Caco-2 (cell line): ENCODE data around the gene FBXO46. TPM values are rescaled to one million over a fixed set of nuclear protein-coding genes. Genes with fewer than 3 reads are reported as not detected.
A peak's percentile ranks its signal among the peaks of the same experiment; 100 is the strongest.

Experiments used
- BruUV-seq: library from RNA; stranded (reverse); fragments of 400-500 nt; replicated peaks from 2 replicates; lab custom pipeline; 2021; lab: Mats Ljungman, UMichigan
- CTCF ChIA-PET: fragments of 300-600 bp; sonication (Branson Sonifier 250); formaldehyde crosslinking; loops from one replicate; lab custom pipeline; 2022; ENCODE audit warnings: antibody characterized with exemption; lab: Charles Lee
- POLR2A ChIA-PET: fragments of 300-600 bp; sonication (Branson Sonifier 250); formaldehyde crosslinking; loops from one replicate; lab custom pipeline; 2022; ENCODE audit warnings: antibody characterized with exemption; lab: Charles Lee
- DNase-seq, 2 experiments: peaks; one replicate each; pipeline versions ENCODE4 v3.0.0 to v3.0.0-alpha.2; 2020 to 2022
- H3K27me3 ChIP-seq: replicated peaks from 2 replicates; pipeline ENCODE4 v1.6.0; 2011; ENCODE audit warnings: low read length; ENCODE audit not compliant: control insufficient read depth, insufficient read depth
- H3K36me3 ChIP-seq: 2 replicates; pipeline ENCODE4 v1.5.1; 2011; ENCODE audit warnings: low read length; ENCODE audit not compliant: control insufficient read depth, insufficient read depth
- H3K4me1 ChIP-seq: fragments of 250-450 bp; sonication (Bioruptor Pico); 2 replicates; pipeline ENCODE4 v1.5.1; 2020; ENCODE audit warnings: mild to moderate bottlenecking
- H3K4me3 ChIP-seq: 2 replicates; pipeline ENCODE4 v1.5.1; 2011; ENCODE audit warnings: low read depth, mild to moderate bottlenecking, control low read depth, low read length
- H3K9me3 ChIP-seq: fragments of 250-450 bp; sonication (Bioruptor Pico); 2 replicates; pipeline ENCODE4 v1.5.1; 2020; ENCODE audit warnings: mild to moderate bottlenecking, moderate library complexity
- H3K27ac Mint-ChIP-seq: one replicate; pipeline ENCODE4 v1.8.0; 2022; ENCODE audit warnings: mixed read lengths; ENCODE audit not compliant: unreplicated experiment
- H3K27me3 Mint-ChIP-seq: one replicate; pipeline ENCODE4 v1.8.0; 2022; ENCODE audit warnings: mixed read lengths; ENCODE audit not compliant: insufficient read depth, unreplicated experiment
- H3K36me3 Mint-ChIP-seq: one replicate; pipeline ENCODE4 v1.8.0; 2022; ENCODE audit warnings: mild to moderate bottlenecking, mixed read lengths; ENCODE audit not compliant: insufficient read depth, unreplicated experiment
- H3K4me1 Mint-ChIP-seq: one replicate; pipeline ENCODE4 v1.8.0; 2022; ENCODE audit warnings: low read depth, mixed read lengths; ENCODE audit not compliant: unreplicated experiment
- H3K4me3 Mint-ChIP-seq: one replicate; pipeline ENCODE4 v1.8.0; 2022; ENCODE audit warnings: mild to moderate bottlenecking, moderate library complexity, mixed read lengths; ENCODE audit not compliant: unreplicated experiment
- H3K9me3 Mint-ChIP-seq: one replicate; pipeline ENCODE4 v1.8.0; 2022; ENCODE audit warnings: mixed read lengths; ENCODE audit not compliant: unreplicated experiment
- intact Hi-C: fragments of 100-400 bp; cut with micrococcal nuclease; formaldehyde crosslinking; loops from one replicate; pipeline ENCODE4 v1.10.0; 2022; ENCODE audit not compliant: unreplicated experiment
- total RNA-seq: library from RNA; stranded (reverse); gene quantifications from 2 replicates; pipeline ENCODE4 v1.2.3, GENCODE V29; 2022
- TF ChIP-seq, protein P1 (sequence below), 2 experiments: fragments of 200-600 bp in 1 of 2; IDR thresholded peaks; 1 replicate in 1 of 2; 2 replicates in 1 of 2; pipeline versions ENCODE4 v1.5.1 to v1.8.0; 2011 to 2022; ENCODE audit warnings: antibody characterized with exemption in 1 of 2, control low read depth in 1 of 2, inconsistent platforms in 1 of 2, low read depth in 1 of 2, low read length in 1 of 2, mild to moderate bottlenecking in 1 of 2, moderate library complexity in 1 of 2; ENCODE audit not compliant: insufficient read depth in 1 of 2, severe bottlenecking in 1 of 2, unreplicated experiment in 1 of 2

FBXO46 gene
- total RNA-seq, 1 experiment from 2014 or later, result 31.0 TPM

DNA sequence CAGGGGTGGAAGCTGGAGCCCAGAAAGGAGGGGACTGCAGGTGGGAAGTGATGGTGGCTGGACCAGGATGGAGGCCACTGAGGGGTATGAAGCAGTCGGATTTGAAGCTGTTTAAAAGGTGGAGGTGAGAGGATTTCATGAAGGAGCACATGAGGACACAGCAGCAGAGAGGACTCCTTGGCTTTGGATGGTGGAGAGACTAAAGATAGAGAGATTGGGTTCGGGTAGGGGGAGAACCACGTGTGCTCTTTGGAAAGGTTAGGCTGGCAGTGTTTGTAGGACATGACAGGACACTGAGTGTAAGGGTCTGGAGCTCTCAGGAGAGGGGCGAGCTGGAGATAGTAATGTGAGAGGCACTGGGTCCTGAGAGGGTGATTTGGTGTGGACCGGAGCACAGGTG is 47.8 kb downstream of the FBXO46 start:
- Histone ChIP-seq H3K4me1 (peaks cover 12% of the 10 kb centered on the region), H3K27me3 (no peaks in the 10 kb centered on the region), H3K9me3 (no peaks in the 10 kb centered on the region), H3K4me3 (no peak overlapping the region), H3K36me3 (peaks cover 6% of the 10 kb centered on the region; the same call in 1 of the 2 replicates)
- BruUV-seq, result no TSS peak
- DNase-seq, result no peak
- Mint-ChIP-seq H3K4me3 (no peak overlapping the region), H3K36me3 (peaks cover 51% of the 10 kb centered on the region), H3K27ac (no peak overlapping the region), H3K9me3 (no peaks in the 10 kb centered on the region), H3K4me1 (peaks cover 12% of the 10 kb centered on the region), H3K27me3 (no peaks in the 10 kb centered on the region)
- POLR2A ChIA-PET, result interaction anchor here (2.0 kb wide), 1 partner anchor 9 kb away, joined by 9 read pairs; the partner anchor contains the start of genes QPCTL and SNRPD2
- CTCF ChIA-PET, result no interaction called here
- intact Hi-C loops, result no loop called here
- TF ChIP-seq, protein P1, sequence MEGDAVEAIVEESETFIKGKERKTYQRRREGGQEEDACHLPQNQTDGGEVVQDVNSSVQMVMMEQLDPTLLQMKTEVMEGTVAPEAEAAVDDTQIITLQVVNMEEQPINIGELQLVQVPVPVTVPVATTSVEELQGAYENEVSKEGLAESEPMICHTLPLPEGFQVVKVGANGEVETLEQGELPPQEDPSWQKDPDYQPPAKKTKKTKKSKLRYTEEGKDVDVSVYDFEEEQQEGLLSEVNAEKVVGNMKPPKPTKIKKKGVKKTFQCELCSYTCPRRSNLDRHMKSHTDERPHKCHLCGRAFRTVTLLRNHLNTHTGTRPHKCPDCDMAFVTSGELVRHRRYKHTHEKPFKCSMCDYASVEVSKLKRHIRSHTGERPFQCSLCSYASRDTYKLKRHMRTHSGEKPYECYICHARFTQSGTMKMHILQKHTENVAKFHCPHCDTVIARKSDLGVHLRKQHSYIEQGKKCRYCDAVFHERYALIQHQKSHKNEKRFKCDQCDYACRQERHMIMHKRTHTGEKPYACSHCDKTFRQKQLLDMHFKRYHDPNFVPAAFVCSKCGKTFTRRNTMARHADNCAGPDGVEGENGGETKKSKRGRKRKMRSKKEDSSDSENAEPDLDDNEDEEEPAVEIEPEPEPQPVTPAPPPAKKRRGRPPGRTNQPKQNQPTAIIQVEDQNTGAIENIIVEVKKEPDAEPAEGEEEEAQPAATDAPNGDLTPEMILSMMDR (IDR thresholded peaks at IDR 0.05; ENCODE audit: insufficient read depth in 1 of 2, low read depth in 1 of 2, low read length in 1 of 2, severe bottlenecking in 1 of 2, unreplicated experiment in 1 of 2), result no peak

DNA sequence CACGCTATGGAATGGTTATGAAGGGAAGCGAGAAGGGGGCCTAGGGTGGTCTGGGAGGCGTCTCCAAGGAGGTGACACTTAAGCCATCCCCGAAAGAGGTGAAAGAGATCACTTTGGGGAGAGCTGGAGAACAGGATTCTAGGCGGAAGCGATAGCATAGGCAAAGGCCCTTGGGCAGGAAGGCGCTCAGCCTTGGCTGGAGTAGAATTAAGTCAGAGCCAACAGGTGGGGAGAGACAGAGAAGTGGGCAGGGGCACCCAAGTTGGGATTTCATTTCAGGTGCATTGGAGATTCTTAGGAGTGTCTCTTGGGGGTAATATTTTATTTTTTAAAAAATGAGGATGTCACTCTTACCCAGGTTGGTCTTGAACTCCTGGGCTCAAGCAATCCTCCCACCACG is 48.6 kb downstream of the FBXO46 start:
- peaks cover 12% of the 10 kb centered on the region for H3K4me1 Mint-ChIP-seq
- H3K27me3 ChIP-seq, result no peaks in the 10 kb centered on the region
- H3K4me1 ChIP-seq, result peaks cover 12% of the 10 kb centered on the region
- ChIA-PET POLR2A (interaction anchor here (2.0 kb wide), 1 partner anchor 10 kb away, joined by 9 read pairs; the partner anchor contains the start of genes QPCTL and SNRPD2), CTCF (interaction anchor here (1.1 to 2.1 kb wide), 3 partner anchors 11 to 91 kb away, joined by 4 to 8 read pairs (median 8); partner anchors contain the start of genes QPCTL and SNRPD2)
- TF ChIP-seq, protein P1 (IDR thresholded peaks at IDR 0.05; ENCODE audit: insufficient read depth in 1 of 2, low read depth in 1 of 2, low read length in 1 of 2, severe bottlenecking in 1 of 2, unreplicated experiment in 1 of 2), result no peak
- peak overlapping the region; percentile 76 for H3K4me3 Mint-ChIP-seq
- no peaks in the 10 kb centered on the region for H3K9me3 Mint-ChIP-seq
- no peak overlapping the region; the same call in 1 of the 2 replicates for H3K4me3 ChIP-seq
- no peaks in the 10 kb centered on the region for H3K9me3 ChIP-seq
- intact Hi-C loops, result no loop called here
- peak overlapping the region; percentile 81 for H3K27ac Mint-ChIP-seq
- no peak for DNase-seq
- H3K27me3 Mint-ChIP-seq, result no peaks in the 10 kb centered on the region
- BruUV-seq, result no TSS peak
- H3K36me3 ChIP-seq, result peaks cover under 1% of the 10 kb centered on the region; the same call in 1 of the 2 replicates
- H3K36me3 Mint-ChIP-seq, result peaks cover 49% of the 10 kb centered on the region

DNA sequence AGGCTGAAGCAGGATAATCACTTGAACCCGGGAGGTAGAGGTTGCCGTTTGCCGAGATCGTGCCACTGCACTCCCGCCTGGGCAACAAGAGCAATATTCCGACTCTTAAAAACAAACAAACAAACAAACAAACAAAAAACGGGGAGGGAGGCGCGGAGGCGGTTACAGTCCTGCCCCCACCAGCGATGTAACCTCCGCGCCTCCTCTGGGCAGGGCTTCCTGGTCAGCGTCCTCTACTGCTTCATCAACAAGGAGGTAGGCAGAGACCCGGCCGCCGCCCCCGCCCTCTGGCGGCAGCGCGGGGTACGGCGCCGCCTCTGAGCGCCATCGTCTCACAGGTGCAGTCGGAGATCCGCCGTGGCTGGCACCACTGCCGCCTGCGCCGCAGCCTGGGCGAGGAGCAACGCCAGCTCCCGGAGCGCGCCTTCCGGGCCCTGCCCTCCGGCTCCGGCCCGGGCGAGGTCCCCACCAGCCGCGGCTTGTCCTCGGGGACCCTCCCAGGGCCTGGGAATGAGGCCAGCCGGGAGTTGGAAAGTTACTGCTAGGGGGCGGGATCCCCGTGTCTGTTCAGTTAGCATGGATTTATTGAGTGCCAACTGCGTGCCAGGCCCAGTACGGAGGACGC is 49.2 kb downstream of the FBXO46 start:
- Mint-ChIP-seq H3K36me3 (peaks cover 49% of the 10 kb centered on the region), H3K4me1 (peaks cover 12% of the 10 kb centered on the region), H3K4me3 (peak overlapping the region; percentile 76), H3K27ac (peak overlapping the region; percentile 81), H3K9me3 (no peaks in the 10 kb centered on the region), H3K27me3 (no peaks in the 10 kb centered on the region)
- ChIA-PET CTCF (interaction anchor here (0.7 to 2.3 kb wide), 5 partner anchors 11 to 91 kb away, joined by 4 to 8 read pairs (median 7); partner anchors contain the start of genes QPCTL and SNRPD2), POLR2A (interaction anchor here (4.5 kb wide), 1 partner anchor 11 kb away, joined by 54 read pairs; the partner anchor contains the start of genes QPCTL and SNRPD2)
- DNase-seq, result peak; percentile 88 to 93
- BruUV-seq, result no TSS peak
- peaks cover 15% of the 10 kb centered on the region for H3K4me1 ChIP-seq
- H3K4me3 ChIP-seq, result peak overlapping the region; percentile 40
- H3K27me3 ChIP-seq, result no peaks in the 10 kb centered on the region
- intact Hi-C loops, result no loop called here
- TF ChIP-seq, protein P1 (IDR thresholded peaks at IDR 0.05; ENCODE audit: insufficient read depth in 1 of 2, low read depth in 1 of 2, low read length in 1 of 2, severe bottlenecking in 1 of 2, unreplicated experiment in 1 of 2), result peak; percentile 96 to 97
- no peaks in the 10 kb centered on the region; the same call in 1 of the 2 replicates for H3K36me3 ChIP-seq
- H3K9me3 ChIP-seq, result no peaks in the 10 kb centered on the region
